ENCODE measurements around the gene THAP7. TPM values are rescaled to one million over a fixed set of nuclear protein-coding genes. Genes with fewer than 3 reads are reported as not detected.
A peak's percentile ranks its signal among the peaks of the same experiment; 100 is the strongest.

Gene THAP7
- total and polyA plus RNA-seq, 2 experiments from 2014 or later, result 21.8 to 25.9 TPM

DNA sequence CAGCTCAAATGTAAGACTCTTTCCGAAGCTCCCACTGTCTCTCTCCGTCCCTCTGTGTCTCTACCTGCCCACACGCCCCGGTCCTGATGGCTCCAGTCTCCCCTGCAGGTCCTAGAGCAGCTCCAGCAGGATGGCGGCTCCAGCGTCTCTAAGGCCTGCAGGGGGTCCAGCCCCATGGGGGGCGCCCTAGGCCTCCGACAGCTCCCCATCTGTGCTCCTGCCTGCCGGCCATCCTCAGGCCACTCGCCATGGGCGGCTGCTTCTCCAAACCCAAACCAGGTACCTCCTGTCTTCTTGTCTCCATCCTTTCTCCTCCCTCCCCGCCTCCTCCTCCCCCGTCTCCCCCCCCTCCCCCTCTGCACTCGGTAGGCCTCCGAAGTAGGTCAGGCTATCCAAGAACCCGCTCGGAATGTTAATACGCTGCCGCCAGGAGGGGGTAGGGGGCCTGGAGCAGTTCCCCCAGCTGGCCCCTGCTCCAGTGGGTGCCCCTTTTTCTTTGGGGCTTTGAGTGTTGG lies 34.2 kb downstream of the THAP7 start:
- peaks cover 3% of the 10 kb centered on the region; the same call in 1 of the 2 replicates for H4K20me1 ChIP-seq (replicated peaks; ENCODE audit: insufficient read depth)
- peak; percentile 56 for ATAC-seq
- no peak for TF ChIP-seq NANOG (IDR thresholded peaks at IDR 0.05; ENCODE audit: borderline replicate concordance)
- no peak for TF ChIP-seq JUNB (IDR thresholded peaks at IDR 0.05; ENCODE audit: unreplicated experiment)
- TF ChIP-seq CREB1 (CRISPR knock-in tag; IDR thresholded peaks at IDR 0.05; ENCODE audit: low read depth), result no peak
- no peak for TF ChIP-seq ZNF114 (CRISPR knock-in tag; IDR thresholded peaks at IDR 0.05)
- TF ChIP-seq, protein P1, sequence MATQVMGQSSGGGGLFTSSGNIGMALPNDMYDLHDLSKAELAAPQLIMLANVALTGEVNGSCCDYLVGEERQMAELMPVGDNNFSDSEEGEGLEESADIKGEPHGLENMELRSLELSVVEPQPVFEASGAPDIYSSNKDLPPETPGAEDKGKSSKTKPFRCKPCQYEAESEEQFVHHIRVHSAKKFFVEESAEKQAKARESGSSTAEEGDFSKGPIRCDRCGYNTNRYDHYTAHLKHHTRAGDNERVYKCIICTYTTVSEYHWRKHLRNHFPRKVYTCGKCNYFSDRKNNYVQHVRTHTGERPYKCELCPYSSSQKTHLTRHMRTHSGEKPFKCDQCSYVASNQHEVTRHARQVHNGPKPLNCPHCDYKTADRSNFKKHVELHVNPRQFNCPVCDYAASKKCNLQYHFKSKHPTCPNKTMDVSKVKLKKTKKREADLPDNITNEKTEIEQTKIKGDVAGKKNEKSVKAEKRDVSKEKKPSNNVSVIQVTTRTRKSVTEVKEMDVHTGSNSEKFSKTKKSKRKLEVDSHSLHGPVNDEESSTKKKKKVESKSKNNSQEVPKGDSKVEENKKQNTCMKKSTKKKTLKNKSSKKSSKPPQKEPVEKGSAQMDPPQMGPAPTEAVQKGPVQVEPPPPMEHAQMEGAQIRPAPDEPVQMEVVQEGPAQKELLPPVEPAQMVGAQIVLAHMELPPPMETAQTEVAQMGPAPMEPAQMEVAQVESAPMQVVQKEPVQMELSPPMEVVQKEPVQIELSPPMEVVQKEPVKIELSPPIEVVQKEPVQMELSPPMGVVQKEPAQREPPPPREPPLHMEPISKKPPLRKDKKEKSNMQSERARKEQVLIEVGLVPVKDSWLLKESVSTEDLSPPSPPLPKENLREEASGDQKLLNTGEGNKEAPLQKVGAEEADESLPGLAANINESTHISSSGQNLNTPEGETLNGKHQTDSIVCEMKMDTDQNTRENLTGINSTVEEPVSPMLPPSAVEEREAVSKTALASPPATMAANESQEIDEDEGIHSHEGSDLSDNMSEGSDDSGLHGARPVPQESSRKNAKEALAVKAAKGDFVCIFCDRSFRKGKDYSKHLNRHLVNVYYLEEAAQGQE (IDR thresholded peaks at IDR 0.05; ENCODE audit: unreplicated experiment), result no peak
- TF ChIP-seq, protein P2, sequence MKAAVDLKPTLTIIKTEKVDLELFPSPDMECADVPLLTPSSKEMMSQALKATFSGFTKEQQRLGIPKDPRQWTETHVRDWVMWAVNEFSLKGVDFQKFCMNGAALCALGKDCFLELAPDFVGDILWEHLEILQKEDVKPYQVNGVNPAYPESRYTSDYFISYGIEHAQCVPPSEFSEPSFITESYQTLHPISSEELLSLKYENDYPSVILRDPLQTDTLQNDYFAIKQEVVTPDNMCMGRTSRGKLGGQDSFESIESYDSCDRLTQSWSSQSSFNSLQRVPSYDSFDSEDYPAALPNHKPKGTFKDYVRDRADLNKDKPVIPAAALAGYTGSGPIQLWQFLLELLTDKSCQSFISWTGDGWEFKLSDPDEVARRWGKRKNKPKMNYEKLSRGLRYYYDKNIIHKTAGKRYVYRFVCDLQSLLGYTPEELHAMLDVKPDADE (IDR thresholded peaks at IDR 0.05), result no peak
- peaks cover 22% of the 10 kb centered on the region for H3K4me1 Mint-ChIP-seq
- H3K27me3 Mint-ChIP-seq (ENCODE audit: insufficient read depth, low read depth, poor library complexity), result peaks cover 58% of the 10 kb centered on the region
- H3K36me3 ChIP-seq (ENCODE audit: insufficient read depth), result no peaks in the 10 kb centered on the region
- peaks cover 3% of the 10 kb centered on the region; the same call in 1 of the 2 replicates for H3K4me1 ChIP-seq (ENCODE audit: insufficient read depth)
- H3K27me3 ChIP-seq (ENCODE audit: insufficient read depth), result peaks cover 84% of the 10 kb centered on the region
- no peak overlapping the region for H2AFZ ChIP-seq
- no peaks in the 10 kb centered on the region for H3F3A ChIP-seq (replicated peaks; ENCODE audit: low read depth)
- peak; percentile 53 for DNase-seq (ENCODE audit: low spot score)
- peak overlapping the region; percentile 67; the same call in 1 of the 2 replicates for H3K4me2 ChIP-seq
- H3K9me2 ChIP-seq (ENCODE audit: insufficient read depth), result no peaks in the 10 kb centered on the region
- H3K36me3 Mint-ChIP-seq (ENCODE audit: low read depth), result no peaks in the 10 kb centered on the region; the same call in 2 of the 3 replicates
- H3K9me3 Mint-ChIP-seq, result no peaks in the 10 kb centered on the region
- H3K4me3 Mint-ChIP-seq, result peak overlapping the region; percentile 23; the same call in 1 of the 3 replicates
- no peak overlapping the region for H3K4me3 ChIP-seq
- no peaks in the 10 kb centered on the region for H3K79me2 ChIP-seq (replicated peaks; ENCODE audit: insufficient read depth)
- no peak overlapping the region for H3K27ac ChIP-seq (ENCODE audit: low read depth)
- H3K27ac Mint-ChIP-seq, result no peak overlapping the region

DNA sequence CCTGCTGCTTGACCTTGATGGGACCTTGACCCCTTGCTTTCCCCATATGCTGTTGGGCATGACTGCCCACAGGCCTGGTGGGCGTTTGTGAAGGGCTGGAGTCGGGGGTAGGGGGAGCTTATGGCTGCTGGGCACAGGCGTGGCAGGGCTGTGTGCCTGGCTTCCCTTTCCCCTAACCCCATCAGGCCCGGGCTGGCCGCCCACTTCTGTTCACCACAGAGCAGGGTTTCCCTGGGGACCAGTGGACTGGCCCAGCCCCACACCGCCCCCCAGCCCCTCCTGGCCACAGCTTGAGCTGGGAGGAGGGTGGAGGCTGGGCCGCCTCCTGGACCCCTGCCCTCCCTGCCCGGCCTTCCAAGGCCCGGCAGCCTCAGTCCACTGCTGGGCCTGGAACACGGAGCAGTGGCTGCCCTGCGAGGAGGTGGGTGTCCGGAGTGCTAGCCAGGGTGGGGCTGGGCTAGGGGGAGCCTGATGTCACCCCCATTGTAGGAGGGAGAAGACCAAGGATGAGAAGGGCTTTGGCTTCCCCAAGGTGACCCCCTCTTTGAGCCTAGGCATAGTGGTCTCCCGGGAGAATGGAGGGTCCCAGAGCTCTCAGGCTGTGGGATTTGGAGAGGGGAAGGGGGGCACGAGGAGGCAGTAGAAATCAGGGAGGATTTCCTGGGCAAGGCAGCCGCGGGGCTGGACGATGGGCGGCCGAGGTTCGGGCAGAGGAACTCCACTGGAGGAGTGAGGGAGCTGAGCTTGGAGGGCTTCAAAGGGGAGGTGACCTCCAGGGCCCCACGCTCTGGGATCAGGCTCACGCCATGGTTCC lies 34.8 kb downstream of the THAP7 start, which contains the start of gene AIFM3:
Gene AIFM3 (plus strand): TSS at position 373 of the 814 bp plus-strand sequence. CDS start 690 bp downstream, outside the sequence.
- peaks cover 91% of the 10 kb centered on the region for H3K27me3 ChIP-seq (ENCODE audit: insufficient read depth)
- no peak within 1 kb of the TSS for H3K4me3 ChIP-seq
- Mint-ChIP-seq H3K9me3 (no peaks in the 10 kb centered on the region), H3K4me1 (peaks cover 22% of the 10 kb centered on the region), H3K4me3 (peak within 1 kb of the TSS; percentile 23; the same call in 1 of the 3 replicates), H3K27ac (no peak within 1 kb of the TSS), H3K27me3 (ENCODE audit: insufficient read depth, low read depth, poor library complexity) (peaks cover 62% of the 10 kb centered on the region), H3K36me3 (ENCODE audit: low read depth) (no peaks in the 10 kb centered on the region; the same call in 2 of the 3 replicates)
- peaks cover 3% of the 10 kb centered on the region; the same call in 1 of the 2 replicates for H3K4me1 ChIP-seq (ENCODE audit: insufficient read depth)
- H3K27ac ChIP-seq (ENCODE audit: low read depth), result no peak within 1 kb of the TSS
- no peaks in the 10 kb centered on the region for H3K36me3 ChIP-seq (ENCODE audit: insufficient read depth)
- H2AFZ ChIP-seq, result no peak within 1 kb of the TSS
- H4K20me1 ChIP-seq (replicated peaks; ENCODE audit: insufficient read depth), result peaks cover 3% of the 10 kb centered on the region; the same call in 1 of the 2 replicates
- no peaks in the 10 kb centered on the region for H3K79me2 ChIP-seq (replicated peaks; ENCODE audit: insufficient read depth)
- H3K9me2 ChIP-seq (ENCODE audit: insufficient read depth), result no peaks in the 10 kb centered on the region
- DNase-seq (ENCODE audit: low spot score) (no peak), ATAC-seq (no peak)
- H3K4me2 ChIP-seq, result peak within 1 kb of the TSS; percentile 67; the same call in 1 of the 2 replicates
- no peaks in the 10 kb centered on the region for H3F3A ChIP-seq (replicated peaks; ENCODE audit: low read depth)
- TF ChIP-seq, protein P1 (IDR thresholded peaks at IDR 0.05; ENCODE audit: unreplicated experiment), result no peak
- no peak for TF ChIP-seq ZNF114 (CRISPR knock-in tag; IDR thresholded peaks at IDR 0.05)
